ENCODE measurements around the gene KRT33B.
A peak's percentile ranks its signal among the peaks of the same experiment; 100 is the strongest.

DNA sequence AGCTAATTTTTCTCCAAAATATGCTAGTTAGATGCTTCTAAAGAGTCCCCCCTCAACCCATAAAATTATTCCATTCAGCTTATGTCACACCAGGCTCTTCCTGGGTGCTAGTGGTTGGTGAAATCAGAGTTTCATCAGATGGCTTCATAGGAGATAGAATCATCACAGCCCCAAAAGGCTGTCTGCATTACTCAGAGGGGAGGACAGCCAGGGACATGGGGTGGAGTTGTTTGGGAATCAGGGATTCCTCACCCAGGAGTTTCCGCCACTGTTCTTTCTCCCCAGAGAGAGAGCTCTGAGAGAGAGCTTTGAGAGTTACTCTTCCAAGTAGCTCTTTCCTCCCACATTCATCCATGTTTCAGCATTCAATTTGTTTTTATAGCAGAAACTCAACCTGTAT, 12.8 kb upstream of the KRT33B start:
- TF ChIP-seq CEBPB (IDR thresholded peaks at IDR 0.05; ENCODE audit: low read depth, low read length) (peak; percentile 19; the same call in 1 of the 2 replicates), POLR2A (IDR thresholded peaks at IDR 0.05; ENCODE audit: low read depth, low read length) (no peak), RFX5 (IDR thresholded peaks at IDR 0.05; ENCODE audit: low read depth, low read length) (no peak), RAD21 (IDR thresholded peaks at IDR 0.05; ENCODE audit: low read length) (no peak)

Data from IMR-90 (cell line).